H9 (cell line): Measurements from ENCODE around the gene RCAN3. TPM values are rescaled to one million over a fixed set of nuclear protein-coding genes. Genes with fewer than 3 reads are reported as not detected.

ENCODE experiments used
- DNase-seq: peaks from one replicate; pipeline ENCODE4 v3.0.0-alpha.2; 2017
- H2AFZ ChIP-seq: one replicate; pipeline ENCODE4 v1.6.1; 2013; ENCODE audit warnings: mild to moderate bottlenecking, low read length, control low read depth, moderate library complexity
- H2AK5ac ChIP-seq: 2 replicates; pipeline ENCODE4 v1.6.1; 2013; ENCODE audit warnings: low read length, control low read depth, mixed read lengths; ENCODE audit not compliant: insufficient read length
- H2BK120ac ChIP-seq: one replicate; pipeline ENCODE4 v1.6.1; 2013; ENCODE audit warnings: low read depth, mild to moderate bottlenecking, low read length, control low read depth, inconsistent platforms; ENCODE audit not compliant: poor library complexity, severe bottlenecking
- H2BK12ac ChIP-seq: 2 replicates; pipeline ENCODE4 v1.6.1; 2013; ENCODE audit warnings: low read length, control low read depth, mixed read lengths, low read depth; ENCODE audit not compliant: insufficient read length
- H2BK15ac ChIP-seq: 2 replicates; pipeline ENCODE4 v1.6.1; 2013; ENCODE audit warnings: low read depth, low read length, control low read depth
- H2BK20ac ChIP-seq: one replicate; pipeline ENCODE4 v1.6.1; 2013; ENCODE audit warnings: low read depth, mild to moderate bottlenecking, low read length, control low read depth, inconsistent platforms; ENCODE audit not compliant: poor library complexity, severe bottlenecking
- H2BK5ac ChIP-seq: 2 replicates; pipeline ENCODE4 v1.6.1; 2013; ENCODE audit warnings: low read length, control low read depth, mixed read lengths; ENCODE audit not compliant: insufficient read length
- H3K14ac ChIP-seq: 2 replicates; pipeline ENCODE4 v1.6.1; 2013; ENCODE audit warnings: low read length, control low read depth; ENCODE audit not compliant: insufficient read depth
- H3K18ac ChIP-seq: 2 replicates; pipeline ENCODE4 v1.6.1; 2013; ENCODE audit warnings: low read depth, mild to moderate bottlenecking, mixed read lengths, low read length, control low read depth; ENCODE audit not compliant: insufficient read length
- H3K23ac ChIP-seq: 2 replicates; pipeline ENCODE4 v1.6.1; 2013; ENCODE audit warnings: low read length, control low read depth, mixed read lengths, low read depth; ENCODE audit not compliant: insufficient read length
- H3K23me2 ChIP-seq: 2 replicates; pipeline ENCODE4 v1.6.1; 2013; ENCODE audit warnings: low read depth, mild to moderate bottlenecking, mixed read lengths, low read length, control low read depth; ENCODE audit not compliant: insufficient read length, poor library complexity, severe bottlenecking
- H3K27ac ChIP-seq: 2 replicates; pipeline ENCODE4 v1.5.1; 2013; ENCODE audit warnings: low read length, control low read depth, mixed read lengths, low read depth; ENCODE audit not compliant: insufficient read length
- H3K27me3 ChIP-seq: 2 replicates; pipeline ENCODE4 v1.6.1; 2013; ENCODE audit warnings: low read length, control low read depth, inconsistent platforms; ENCODE audit not compliant: insufficient read depth
- H3K4ac ChIP-seq: 2 replicates; pipeline ENCODE4 v1.6.1; 2013; ENCODE audit warnings: low read depth, mild to moderate bottlenecking, control low read depth, inconsistent platforms, low read length, moderate library complexity
- H3K4me1 ChIP-seq: 2 replicates; pipeline ENCODE4 v1.6.1; 2013; ENCODE audit warnings: low read length, control low read depth, inconsistent platforms; ENCODE audit not compliant: insufficient read depth
- H3K4me2 ChIP-seq: 2 replicates; pipeline ENCODE4 v1.6.1; 2013; ENCODE audit warnings: low read length, control low read depth, mixed read lengths; ENCODE audit not compliant: insufficient read length, insufficient read depth
- H3K56ac ChIP-seq: 2 replicates; pipeline ENCODE4 v1.6.1; 2013; ENCODE audit warnings: low read depth, mild to moderate bottlenecking, mixed read lengths, low read length, control low read depth; ENCODE audit not compliant: insufficient read length
- H3K79me1 ChIP-seq: 2 replicates; pipeline ENCODE4 v1.6.1; 2013; ENCODE audit warnings: low read depth, mild to moderate bottlenecking, moderate library complexity, low read length, control low read depth, inconsistent platforms; ENCODE audit not compliant: insufficient read depth, poor library complexity, severe bottlenecking
- H3K79me2 ChIP-seq: 2 replicates; pipeline ENCODE4 v1.6.1; 2013; ENCODE audit warnings: low read length, control low read depth, inconsistent platforms; ENCODE audit not compliant: insufficient read depth
- H3K9ac ChIP-seq: 2 replicates; pipeline ENCODE4 v1.6.1; 2013; ENCODE audit warnings: low read length, control low read depth, mixed read lengths; ENCODE audit not compliant: insufficient read length; ENCODE audit errors: extremely low read depth
- H3K9me3 ChIP-seq: one replicate; pipeline ENCODE4 v1.6.1; 2013; ENCODE audit warnings: low read depth, low read length, inconsistent platforms; ENCODE audit not compliant: control insufficient read depth
- H3T11ph ChIP-seq: one replicate; pipeline ENCODE4 v1.6.1; 2013; ENCODE audit warnings: mild to moderate bottlenecking, low read length, control low read depth, inconsistent platforms
- H4K20me1 ChIP-seq: one replicate; pipeline ENCODE4 v1.6.1; 2013; ENCODE audit not compliant: control insufficient read depth, insufficient read length, insufficient read depth
- H4K5ac ChIP-seq: 2 replicates; pipeline ENCODE4 v1.6.1; 2013; ENCODE audit warnings: low read depth, mild to moderate bottlenecking, mixed read lengths, low read length, control low read depth; ENCODE audit not compliant: insufficient read length
- H4K8ac ChIP-seq: replicated peaks from 2 replicates; pipeline ENCODE4 v1.6.1; 2013; ENCODE audit warnings: low read length, control low read depth, mixed read lengths, low read depth; ENCODE audit not compliant: insufficient read length
- H4K91ac ChIP-seq: 2 replicates; pipeline ENCODE4 v1.6.1; 2013; ENCODE audit warnings: low read depth, mild to moderate bottlenecking, moderate library complexity, mixed read lengths, low read length, control low read depth; ENCODE audit not compliant: insufficient read length
- H3K27ac Mint-ChIP-seq, 3 experiments: 2 replicates in 2 of 3; 3 replicates in 1 of 3; pipeline ENCODE4 v1.8.0; 2020 to 2021; ENCODE audit warnings: mixed read lengths in 3 of 3, mild to moderate bottlenecking in 1 of 3, moderate library complexity in 1 of 3
- H3K27me3 Mint-ChIP-seq: 2 replicates; pipeline ENCODE4 v1.8.0; 2021; ENCODE audit warnings: low read depth, mild to moderate bottlenecking, moderate library complexity, mixed read lengths
- H3K36me3 Mint-ChIP-seq, 3 experiments: 2 replicates in 2 of 3; 3 replicates in 1 of 3; pipeline ENCODE4 v1.8.0; 2020 to 2021; ENCODE audit warnings: low read depth in 3 of 3, mixed read lengths in 3 of 3; ENCODE audit not compliant: insufficient read depth in 1 of 3
- H3K4me1 Mint-ChIP-seq, 2 experiments: 2 replicates each; pipeline ENCODE4 v1.8.0; 2020; ENCODE audit warnings: mixed read lengths in 2 of 2
- H3K4me3 Mint-ChIP-seq, 2 experiments: 2 replicates in 1 of 2; 3 replicates in 1 of 2; pipeline ENCODE4 v1.8.0; 2020 to 2021; ENCODE audit warnings: mild to moderate bottlenecking in 2 of 2, mixed read lengths in 2 of 2, moderate library complexity in 1 of 2
- H3K9me3 Mint-ChIP-seq, 2 experiments: 2 replicates in 1 of 2; 3 replicates in 1 of 2; pipeline ENCODE4 v1.8.0; 2020; ENCODE audit warnings: mild to moderate bottlenecking in 2 of 2, mixed read lengths in 2 of 2, moderate library complexity in 1 of 2
- CTCF ChIP-seq: fragments of 200-600 bp; sonication (generic); conservative IDR thresholded peaks from 3 replicates; pipeline ENCODE4 v1.8.0; 2021; ENCODE audit warnings: antibody characterized with exemption, mild to moderate bottlenecking
- WGBS: extraction: QIAGEN DNeasy Blood & Tissue Kit; methylation state at CpG from one replicate; pipeline ENCODE4 v1.1.7; 2013; ENCODE audit warnings: missing lambda C conversion rate, low lambda C conversion rate, mixed read lengths; ENCODE audit not compliant: insufficient read length; ENCODE audit errors: extremely low coverage; 5-methylcytosine and 5-hydroxymethylcytosine counted together
- total RNA-seq: library from RNA; stranded (reverse); gene quantifications from 2 replicates; pipeline ENCODE4 v1.2.1, GENCODE V29; 2021

Gene RCAN3
- total RNA-seq, 1 experiment from 2014 or later = 13.0 TPM

GRCh38 chr1:24470592-24470991, 32.0 kb upstream of the RCAN3 start:
- Histone ChIP-seq H3K79me1 (no peaks in the 10 kb centered on the region), H2BK12ac (no peak overlapping the region), H2AFZ (no peak overlapping the region), H3K14ac (no peak overlapping the region), H3K23ac (no peak overlapping the region), H3K27me3 (no peaks in the 10 kb centered on the region), H3K79me2 (no peaks in the 10 kb centered on the region), H3K23me2 (no peaks in the 10 kb centered on the region), H4K8ac (no peak overlapping the region), H2AK5ac (no peak overlapping the region), H3K4me2 (no peak overlapping the region), H3K4ac (no peak overlapping the region), H3T11ph (no peak overlapping the region), H4K91ac (no peak overlapping the region), H2BK20ac (no peak overlapping the region), H3K27ac (no peak overlapping the region), H2BK15ac (no peak overlapping the region), H2BK5ac (no peak overlapping the region), H3K9ac (no peak overlapping the region), H3K18ac (no peak overlapping the region), H3K4me1 (no peaks in the 10 kb centered on the region; the same call in 1 of the 2 replicates), H3K9me3 (no peaks in the 10 kb centered on the region), H4K5ac (no peak overlapping the region), H3K56ac (no peak overlapping the region), H2BK120ac (no peak overlapping the region), H4K20me1 (no peaks in the 10 kb centered on the region)
- H3K9me3 Mint-ChIP-seq = no peaks in the 10 kb centered on the region
- H3K27me3 Mint-ChIP-seq = no peaks in the 10 kb centered on the region; the same call in 1 of the 2 replicates
- WGBS = no CpG with 5 or more reads among the region's 2 CpGs
- no peak overlapping the region for H3K4me3 Mint-ChIP-seq
- H3K27ac Mint-ChIP-seq = no peak overlapping the region
- no peak; the same call in 2 of the 3 replicates for TF ChIP-seq CTCF
- H3K4me1 Mint-ChIP-seq = peaks cover 24 to 39% of the 10 kb centered on the region in 2 experiments
- no peak for DNase-seq
- H3K36me3 Mint-ChIP-seq = peaks cover 0 to 5% (median 0%) of the 10 kb centered on the region in 3 experiments; a peak in 3 of 7 replicates
